ENCODE results near the gene LHX1. TPM values are rescaled to one million over a fixed set of nuclear protein-coding genes. Genes with fewer than 3 reads are reported as not detected.

LHX1 gene
- total RNA-seq, 4 donors from 2014 or later = not detected

- H3K27ac ChIP-seq (replicated peaks in 1 of 4) = no peak overlapping the region
- H3K4me1 ChIP-seq = peaks cover 0 to 5% (median 0%) of the 10 kb centered on the region in 4 donors
- TF ChIP-seq EP300 (IDR thresholded peaks at IDR 0.05) (no peak), CTCF (IDR thresholded peaks at IDR 0.05) (no peak), POLR2AphosphoS5 (IDR thresholded peaks at IDR 0.05) (no peak), POLR2A (IDR thresholded peaks at IDR 0.05; ENCODE audit: low read depth) (no peak)
- WGBS = 69% methylated on average over 5 of the region's 5 CpGs
- no peaks in the 10 kb centered on the region for H3K36me3 ChIP-seq
- H3K27me3 ChIP-seq = peaks cover 0 to 97% (median 29%) of the 10 kb centered on the region in 4 donors
- DNase-seq (ENCODE audit: extremely low spot score) = no peak
- H3K4me3 ChIP-seq = no peak overlapping the region
- H3K9me3 ChIP-seq = no peaks in the 10 kb centered on the region
- intact Hi-C loops (cut with DNase I) = no loop called here
Observed at GRCh38 chr17:36923814-36924221, 13.5 kb upstream of the LHX1 start.

- no peak for DNase-seq (ENCODE audit: extremely low spot score)
- 81% methylated on average over 3 of the region's 3 CpGs for WGBS
- intact Hi-C loops (cut with DNase I) = no loop called here
- Histone ChIP-seq H3K36me3 (no peaks in the 10 kb centered on the region), H3K27ac (replicated peaks in 1 of 4) (no peak overlapping the region), H3K9me3 (no peaks in the 10 kb centered on the region), H3K4me3 (no peak overlapping the region), H3K4me1 (peaks cover 0 to 9% (median under 1%) of the 10 kb centered on the region in 4 donors), H3K27me3 (peaks cover 0 to 97% (median 45%) of the 10 kb centered on the region in 4 donors)
- TF ChIP-seq POLR2A (IDR thresholded peaks at IDR 0.05; ENCODE audit: low read depth) = no peak
- no peak for TF ChIP-seq POLR2AphosphoS5 (IDR thresholded peaks at IDR 0.05)
- no peak for TF ChIP-seq CTCF (IDR thresholded peaks at IDR 0.05)
- TF ChIP-seq EP300 (IDR thresholded peaks at IDR 0.05) = no peak
Observed at GRCh38 chr17:36926226-36926625, 11.0 kb upstream of the LHX1 start.

GRCh38 chr17:36926701-36927100, 10.6 kb upstream of the LHX1 start:
- H3K4me1 ChIP-seq = peaks cover 3 to 14% (median 5%) of the 10 kb centered on the region in 4 donors
- TF ChIP-seq POLR2A (IDR thresholded peaks at IDR 0.05; ENCODE audit: low read depth) (no peak), CTCF (IDR thresholded peaks at IDR 0.05) (no peak), EP300 (IDR thresholded peaks at IDR 0.05) (no peak), POLR2AphosphoS5 (IDR thresholded peaks at IDR 0.05) (no peak)
- peaks cover under 1 to 97% (median 49%) of the 10 kb centered on the region in 4 donors for H3K27me3 ChIP-seq
- WGBS = 88% methylated on average over 2 of the region's 2 CpGs
- no peaks in the 10 kb centered on the region for H3K9me3 ChIP-seq
- no peak overlapping the region for H3K4me3 ChIP-seq
- no peak overlapping the region for H3K27ac ChIP-seq (replicated peaks in 1 of 4)
- intact Hi-C loops (cut with DNase I) = no loop called here
- no peak for DNase-seq (ENCODE audit: extremely low spot score)
- H3K36me3 ChIP-seq = no peaks in the 10 kb centered on the region

GRCh38 chr17:36928471-36929345, 8.6 kb upstream of the LHX1 start:
- H3K9me3 ChIP-seq = no peaks in the 10 kb centered on the region
- H3K36me3 ChIP-seq = no peaks in the 10 kb centered on the region
- peaks cover 14 to 97% (median 64%) of the 10 kb centered on the region in 4 donors for H3K27me3 ChIP-seq
- TF ChIP-seq POLR2AphosphoS5 (IDR thresholded peaks at IDR 0.05) = no peak
- no peak for TF ChIP-seq CTCF (IDR thresholded peaks at IDR 0.05)
- TF ChIP-seq EP300 (IDR thresholded peaks at IDR 0.05) = no peak
- TF ChIP-seq POLR2A (IDR thresholded peaks at IDR 0.05; ENCODE audit: low read depth) = no peak
- intact Hi-C loops (cut with DNase I) = no loop called here
- H3K4me1 ChIP-seq = peaks cover 23 to 34% (median 25%) of the 10 kb centered on the region in 4 donors
- H3K27ac ChIP-seq (replicated peaks in 1 of 4) = no peak overlapping the region
- DNase-seq (ENCODE audit: extremely low spot score) = no peak
- peak overlapping the region in 1 of 4 donors; percentile 6 for H3K4me3 ChIP-seq
- 61% methylated on average over 13 of the region's 13 CpGs for WGBS
